GM15510 (cell line): ENCODE measurements around the gene FIP1L1.

ENCODE experiments used
- POLR2A ChIP-seq: IDR thresholded peaks from 3 replicates; pipeline ENCODE4 v1.6.1; 2011; ENCODE audit warnings: borderline replicate concordance; ENCODE audit not compliant: insufficient read length; ENCODE audit errors: extremely low read depth

FIP1L1 gene

DNA sequence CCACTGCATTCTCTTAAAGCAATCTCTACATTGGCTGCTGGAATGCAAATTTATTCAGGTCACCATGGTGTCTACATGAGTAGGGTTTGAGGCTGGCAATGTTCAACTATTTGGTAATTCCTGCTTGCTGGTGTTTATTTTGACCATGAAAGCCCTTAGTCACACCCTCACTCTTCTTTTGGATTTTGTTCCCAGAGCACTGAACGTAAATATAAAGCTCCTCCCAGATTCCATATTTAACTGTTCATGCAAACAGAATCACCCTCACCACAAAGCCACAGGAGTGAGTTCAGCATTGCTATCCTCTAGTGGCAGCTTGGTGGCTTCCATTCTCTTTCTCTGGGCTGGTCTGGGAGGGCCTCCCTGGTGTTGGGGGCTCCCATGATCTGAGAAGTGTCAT is 131.0 kb downstream of the FIP1L1 start:
- no peak for TF ChIP-seq POLR2A

DNA sequence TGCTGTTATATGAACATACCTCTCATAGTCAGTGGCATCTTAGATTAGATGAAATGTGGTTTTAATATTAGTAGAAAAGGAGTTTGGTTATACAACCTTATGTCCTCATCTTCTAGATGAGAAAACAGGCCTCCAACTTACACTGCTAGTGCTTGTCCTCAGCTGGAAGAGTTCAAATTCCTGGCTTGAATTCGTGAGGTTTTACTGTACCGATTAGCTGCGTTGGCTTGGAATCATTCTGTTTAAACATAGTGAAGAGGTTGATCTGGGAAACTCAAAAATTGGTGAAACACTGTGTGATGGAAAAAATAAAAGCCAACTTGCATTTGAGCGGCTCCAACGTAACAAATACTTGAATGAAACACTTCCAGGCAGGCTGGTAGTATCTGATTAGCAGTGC is 132.9 kb downstream of the FIP1L1 start:
- no peak for TF ChIP-seq POLR2A
